GM13977 (cell line): Measurements from ENCODE around the gene IRS2.

Experiments used
- DNase-seq: peaks from one replicate; pipeline ENCODE4 v3.0.0; 2012; ENCODE audit warnings: low spot score
- CTCF ChIP-seq: IDR thresholded peaks from 2 replicates; pipeline ENCODE4 v1.5.1; 2012; ENCODE audit warnings: mild to moderate bottlenecking, control low read depth; ENCODE audit not compliant: insufficient read depth; ENCODE audit errors: extremely low read depth, missing control alignments
- in situ Hi-C: fragments of 300-500 bp; cut with MboI; formaldehyde crosslinking; loops from one replicate; pipeline ENCODE4 v1.12.0; 2022; ENCODE audit warnings: low sequenced_read_pairs, low pct_unique_long_range_greater_than_20kb, mixed read lengths, inconsistent platforms; ENCODE audit not compliant: unreplicated experiment

Gene IRS2

GRCh38 chr13:109783815-109784589 lies 2.4 kb downstream of the IRS2 start:
- no peak for DNase-seq
- TF ChIP-seq CTCF, result no peak
- in situ Hi-C loops, result no loop called here

- TF ChIP-seq CTCF, result no peak
- in situ Hi-C loops, result no loop called here
- DNase-seq, result no peak
Measured at GRCh38 chr13:109783447-109783814, 3.0 kb downstream of the IRS2 start.

- no peak for DNase-seq
- in situ Hi-C loops, result no loop called here
- no peak for TF ChIP-seq CTCF
Measured at GRCh38 chr13:109782823-109783431, 3.5 kb downstream of the IRS2 start.

GRCh38 chr13:109782066-109782822 lies 4.1 kb downstream of the IRS2 start:
- no peak for DNase-seq

GRCh38 chr13:109781384-109782065 lies 4.9 kb downstream of the IRS2 start:
- in situ Hi-C loops, result no loop called here
- no peak for DNase-seq

More at GRCh38 chr13:109782066-109782822, 4.1 kb downstream of the IRS2 start:
- no peak for TF ChIP-seq CTCF
- in situ Hi-C loops, result no loop called here

More at GRCh38 chr13:109781384-109782065, 4.9 kb downstream of the IRS2 start:
- no peak for TF ChIP-seq CTCF
